ENCODE measurements around the gene AGPAT1. TPM values are rescaled to one million over a fixed set of nuclear protein-coding genes. Genes with fewer than 3 reads are reported as not detected.

The AGPAT1 gene
- polyA plus RNA-seq, 6 donors from 2014 or later: 9.1 to 20.6 (median 13.1) TPM

DNA sequence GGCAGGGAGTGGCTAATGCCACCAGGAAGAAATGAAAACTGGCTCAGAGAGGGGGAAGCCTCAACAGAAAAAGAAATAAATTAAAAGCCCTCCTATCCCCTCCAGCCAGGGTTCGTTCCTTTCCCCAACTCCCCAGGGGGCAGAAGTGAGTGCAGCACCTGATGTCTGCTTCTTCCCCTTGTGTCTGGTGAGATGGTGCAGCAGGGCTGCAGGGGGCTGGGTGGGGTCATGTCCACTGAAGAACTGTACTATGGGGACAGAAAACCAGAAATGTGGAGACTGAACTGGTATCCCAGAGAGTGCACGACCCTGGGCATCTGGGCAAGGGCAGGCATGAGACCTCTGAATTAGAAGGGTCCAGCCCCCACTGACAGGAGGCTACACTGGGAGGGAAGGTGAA, 7.5 kb downstream of the AGPAT1 start:
- Mint-ChIP-seq H3K27me3 (no peaks in the 10 kb centered on the region), H3K9me3 (peaks cover 0 to 1% (median 0%) of the 10 kb centered on the region in 7 donors), H3K4me3 (no peak overlapping the region), H3K4me1 (peaks cover 32 to 39% (median 35%) of the 10 kb centered on the region in 3 donors), H3K27ac (peak overlapping the region in 1 of 6 donors; percentile 65), H3K36me3 (peaks cover 6 to 40% of the 10 kb centered on the region in 2 donors)
- ATAC-seq (ENCODE audit: low read depth in 2 of 2): no peak
- DNase-seq: no peak

GRCh38 chr6:32167761-32168262, 8.1 kb downstream of the AGPAT1 start:
- ATAC-seq (ENCODE audit: low read depth in 2 of 2) (no peak), DNase-seq (no peak)
- H3K27ac Mint-ChIP-seq: peak overlapping the region in 1 of 6 donors; percentile 87
- H3K9me3 Mint-ChIP-seq: peaks cover 0 to 1% (median 0%) of the 10 kb centered on the region in 7 donors
- H3K4me1 Mint-ChIP-seq: peaks cover 28 to 35% (median 29%) of the 10 kb centered on the region in 3 donors
- H3K27me3 Mint-ChIP-seq: no peaks in the 10 kb centered on the region
- H3K36me3 Mint-ChIP-seq: peaks cover 6 to 40% of the 10 kb centered on the region in 2 donors
- peak overlapping the region in 1 of 8 donors; percentile 25 for H3K4me3 Mint-ChIP-seq

- Mint-ChIP-seq H3K27me3 (no peaks in the 10 kb centered on the region), H3K27ac (peak overlapping the region in 1 of 6 donors; percentile 87)
- DNase-seq: no peak
These were observed 8.6 kb downstream of the AGPAT1 start for GRCh38 chr6:32167154-32167760.

GRCh38 chr6:32166411-32167061, 9.3 kb downstream of the AGPAT1 start:
- H3K27me3 Mint-ChIP-seq: no peaks in the 10 kb centered on the region
- H3K9me3 Mint-ChIP-seq: peaks cover 0 to 1% (median 0%) of the 10 kb centered on the region in 7 donors
- peaks cover 6 to 40% of the 10 kb centered on the region in 2 donors for H3K36me3 Mint-ChIP-seq
- ATAC-seq (ENCODE audit: low read depth in 2 of 2) (no peak), DNase-seq (no peak)
- peaks cover 24 to 35% (median 27%) of the 10 kb centered on the region in 3 donors for H3K4me1 Mint-ChIP-seq
- H3K4me3 Mint-ChIP-seq: no peak overlapping the region
- H3K27ac Mint-ChIP-seq: no peak overlapping the region

More at GRCh38 chr6:32167154-32167760, 8.6 kb downstream of the AGPAT1 start:
- H3K9me3 Mint-ChIP-seq: peaks cover 0 to 1% (median 0%) of the 10 kb centered on the region in 7 donors
- peaks cover 6 to 40% of the 10 kb centered on the region in 2 donors for H3K36me3 Mint-ChIP-seq
- no peak for ATAC-seq (ENCODE audit: low read depth in 2 of 2)
- H3K4me1 Mint-ChIP-seq: peaks cover 24 to 35% (median 27%) of the 10 kb centered on the region in 3 donors
- H3K4me3 Mint-ChIP-seq: no peak overlapping the region

DNA sequence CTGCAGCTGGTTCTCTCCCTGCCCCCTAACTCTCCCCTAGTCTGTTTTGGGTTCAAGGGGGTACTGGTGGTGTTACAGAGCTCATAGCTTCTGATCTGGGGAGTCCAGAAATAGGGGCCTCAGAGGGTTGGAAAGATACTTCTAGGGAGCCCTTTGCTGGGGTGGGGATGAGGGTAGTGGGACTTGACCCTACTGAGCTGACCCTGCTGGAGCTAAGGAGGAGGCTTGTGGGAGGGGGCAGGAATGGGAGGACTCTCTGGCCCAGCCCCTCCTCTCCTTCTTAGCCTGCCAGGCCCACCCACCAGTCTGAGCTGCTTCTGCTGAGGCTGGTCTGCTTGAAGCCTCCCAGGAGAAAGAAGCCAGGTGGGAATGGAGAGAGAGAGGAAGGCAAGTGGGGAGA, 11.6 kb downstream of the AGPAT1 start, which contains the start of gene EGFL8:
Gene EGFL8 (plus strand): TSS at position 301 of the 400 bp plus-strand sequence. CDS start 1,571 bp downstream, outside the sequence.
- DNase-seq (no peak), ATAC-seq (ENCODE audit: low read depth in 2 of 2) (no peak)
- no peaks in the 10 kb centered on the region for H3K27me3 Mint-ChIP-seq
- H3K27ac Mint-ChIP-seq: peak within 1 kb of the TSS in 1 of 6 donors; percentile 56
- no peak within 1 kb of the TSS for H3K4me3 Mint-ChIP-seq
- peaks cover 14 to 22% (median 16%) of the 10 kb centered on the region in 3 donors for H3K4me1 Mint-ChIP-seq
- peaks cover 0 to 1% (median 0%) of the 10 kb centered on the region in 7 donors for H3K9me3 Mint-ChIP-seq
- H3K36me3 Mint-ChIP-seq: peaks cover 0 to 19% of the 10 kb centered on the region in 2 donors

DNA sequence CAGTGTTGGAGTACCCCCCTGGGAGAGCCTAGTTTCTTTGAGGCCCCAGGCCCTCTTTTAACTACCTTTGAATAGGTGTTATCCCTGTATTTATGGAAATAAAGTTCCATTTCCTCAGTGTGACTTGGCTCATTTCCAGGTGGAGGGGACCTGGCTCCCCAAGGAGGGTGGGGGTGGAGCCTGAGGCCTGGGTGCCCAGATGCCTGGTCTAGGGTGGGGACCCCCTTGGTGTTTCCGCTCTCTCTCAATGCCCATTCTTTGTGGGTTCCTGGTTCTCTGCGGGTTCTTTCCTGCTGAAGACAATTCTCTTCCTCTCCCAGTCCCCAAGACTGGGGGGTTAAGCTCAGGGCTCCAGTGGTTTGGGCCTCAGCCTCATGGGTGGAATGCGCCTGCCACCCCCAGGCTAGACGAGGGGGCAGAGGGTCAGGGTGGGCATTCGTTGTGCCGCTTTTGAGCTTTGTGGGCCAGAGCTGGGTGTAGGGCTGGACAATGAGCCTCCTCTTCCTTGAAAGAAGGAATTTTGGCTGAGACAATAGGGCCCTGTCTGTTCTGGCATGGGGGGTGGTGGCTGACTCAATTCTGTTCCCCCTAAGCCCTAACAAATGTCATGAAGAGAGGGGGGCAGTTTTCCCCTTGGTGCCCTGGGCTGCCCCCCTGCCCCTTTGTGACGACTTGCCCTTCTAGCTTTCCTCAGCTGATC, 12.2 kb downstream of the AGPAT1 start:
- Mint-ChIP-seq H3K36me3 (peaks cover 0 to 13% of the 10 kb centered on the region in 2 donors), H3K9me3 (peaks cover 0 to 1% (median 0%) of the 10 kb centered on the region in 7 donors), H3K27ac (peak overlapping the region in 1 of 6 donors; percentile 56), H3K4me1 (peaks cover 12 to 20% (median 12%) of the 10 kb centered on the region in 3 donors), H3K4me3 (no peak overlapping the region), H3K27me3 (no peaks in the 10 kb centered on the region)
- ATAC-seq (ENCODE audit: low read depth in 2 of 2): no peak
- no peak for DNase-seq

GRCh38 chr6:32158052-32158451, 17.8 kb downstream of the AGPAT1 start:
- ATAC-seq (ENCODE audit: low read depth in 2 of 2) (no peak), DNase-seq (no peak)
- peaks cover 0 to 8% of the 10 kb centered on the region in 2 donors for H3K36me3 Mint-ChIP-seq
- no peaks in the 10 kb centered on the region for H3K9me3 Mint-ChIP-seq
- H3K4me3 Mint-ChIP-seq: peak overlapping the region in 1 of 8 donors; percentile 54
- H3K27me3 Mint-ChIP-seq: peaks cover 7 to 15% (median 8%) of the 10 kb centered on the region in 3 donors
- peaks cover 21 to 29% (median 26%) of the 10 kb centered on the region in 3 donors for H3K4me1 Mint-ChIP-seq
- no peak overlapping the region for H3K27ac Mint-ChIP-seq

GRCh38 chr6:32156891-32157290, 19.0 kb downstream of the AGPAT1 start:
- ATAC-seq (ENCODE audit: low read depth in 2 of 2): no peak
- no peak for DNase-seq
- H3K9me3 Mint-ChIP-seq: no peaks in the 10 kb centered on the region
- no peak overlapping the region for H3K4me3 Mint-ChIP-seq
- H3K27me3 Mint-ChIP-seq: peaks cover 13 to 25% (median 20%) of the 10 kb centered on the region in 3 donors
- peaks cover 0 to 8% of the 10 kb centered on the region in 2 donors for H3K36me3 Mint-ChIP-seq
- no peak overlapping the region for H3K27ac Mint-ChIP-seq
- peaks cover 26 to 36% (median 33%) of the 10 kb centered on the region in 3 donors for H3K4me1 Mint-ChIP-seq

- no peaks in the 10 kb centered on the region for H3K9me3 Mint-ChIP-seq
- H3K27me3 Mint-ChIP-seq: peaks cover 28 to 47% (median 42%) of the 10 kb centered on the region in 3 donors
- H3K27ac Mint-ChIP-seq: peak overlapping the region in 2 of 6 donors; percentile 15 to 24
- ATAC-seq (ENCODE audit: low read depth in 2 of 2) (peak; percentile 89 to 91), DNase-seq (peak; percentile 73)
- peak overlapping the region; percentile 79 to 98 (median 93) for H3K4me3 Mint-ChIP-seq
- peaks cover 39 to 51% (median 47%) of the 10 kb centered on the region in 3 donors for H3K4me1 Mint-ChIP-seq
- H3K36me3 Mint-ChIP-seq: peaks cover 0 to 8% of the 10 kb centered on the region in 2 donors
These were observed 21.2 kb downstream of the AGPAT1 start for GRCh38 chr6:32154514-32155161.

- Mint-ChIP-seq H3K9me3 (peaks cover 0 to 2% (median 0%) of the 10 kb centered on the region in 7 donors), H3K27ac (peak within 1 kb of the TSS; percentile 15 to 86 (median 74)), H3K36me3 (peaks cover 0 to 10% of the 10 kb centered on the region in 2 donors), H3K4me3 (peak within 1 kb of the TSS; percentile 79 to 98 (median 93)), H3K4me1 (peaks cover 44 to 54% (median 50%) of the 10 kb centered on the region in 3 donors), H3K27me3 (peaks cover 34 to 54% (median 50%) of the 10 kb centered on the region in 3 donors)
- no peak for DNase-seq
- peak; percentile 37 to 43 for ATAC-seq (ENCODE audit: low read depth in 2 of 2)
These were observed 22.0 kb downstream of the AGPAT1 start, which contains the start of gene PPT2 for GRCh38 chr6:32153564-32154513. TSS of gene PPT2 (plus strand) at chr6:32154141. CDS start at chr6:32154595, 454 bp downstream.

DNA sequence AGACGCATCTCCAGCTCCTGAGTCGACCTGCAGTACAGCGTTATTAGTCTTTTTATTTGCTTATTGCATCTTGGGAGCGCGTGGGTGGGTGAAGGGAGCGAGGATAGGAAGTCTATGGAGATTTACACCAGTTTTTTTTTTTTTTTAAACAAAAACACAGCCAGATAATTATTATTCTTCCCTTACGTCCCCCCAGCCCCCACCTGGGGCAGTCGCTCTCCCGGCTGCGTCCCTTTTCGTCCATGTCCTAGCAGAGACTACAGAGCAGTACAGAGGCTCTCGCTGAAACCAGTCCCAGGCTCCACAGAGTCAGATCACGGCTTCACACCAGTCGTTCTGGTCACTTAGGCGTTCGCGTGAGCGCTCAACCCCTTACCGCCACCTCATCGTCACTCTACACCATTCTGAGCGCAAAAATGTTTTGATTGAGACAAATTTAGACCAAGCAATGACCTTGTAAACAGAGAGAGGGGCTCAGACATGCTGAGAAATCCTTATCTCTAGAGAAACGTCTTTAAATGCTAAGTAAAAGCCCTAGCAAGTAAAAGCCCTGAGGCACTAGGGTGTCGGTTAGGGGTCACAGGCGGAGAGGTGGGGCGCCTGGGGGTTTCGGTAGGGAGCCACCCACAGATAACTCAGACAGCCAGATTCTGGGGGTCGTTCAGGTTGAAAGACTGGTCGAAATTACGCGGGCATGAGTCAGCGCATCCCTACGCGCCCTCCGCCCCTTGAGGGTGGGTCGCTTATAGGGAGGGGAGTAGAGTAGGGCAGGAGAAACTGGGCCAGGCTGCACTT, 22.9 kb downstream of the AGPAT1 start:
- peaks cover 42 to 63% (median 59%) of the 10 kb centered on the region in 3 donors for H3K27me3 Mint-ChIP-seq
- H3K9me3 Mint-ChIP-seq: peaks cover 0 to 8% (median 0%) of the 10 kb centered on the region in 7 donors
- peaks cover 53 to 63% (median 59%) of the 10 kb centered on the region in 3 donors for H3K4me1 Mint-ChIP-seq
- ATAC-seq (ENCODE audit: low read depth in 2 of 2) (no peak), DNase-seq (no peak)
- H3K27ac Mint-ChIP-seq: peak overlapping the region in 2 of 6 donors; percentile 42 to 71
- peak overlapping the region; percentile 53 to 90 (median 77) for H3K4me3 Mint-ChIP-seq
- H3K36me3 Mint-ChIP-seq: peaks cover 0 to 18% of the 10 kb centered on the region in 2 donors

All from naive B cell (primary cell).